Stimulated activated naive B cell treated with anti-CD40 and anti-IgM and Interleukin-4, amounts not matched to agents 10 μg/mL and 1 μg/mL and 100 μg/mL, for 72 hours (primary cell): Measurements from ENCODE around the gene DIRAS2.

Source experiments
- ATAC-seq, 2 donors: fragments of 150-1000 bp; cut with Tn5 transposase; replicated peaks; 2 replicates each; pipeline ENCODE4 v1.10.0; 2021; ENCODE audit warnings: moderate library complexity in 1 of 2
- DNase-seq: peaks from one replicate; pipeline ENCODE4 v3.0.0; 2021
- H3K27ac Mint-ChIP-seq: one replicate; pipeline ENCODE4 v1.8.0; 2022; ENCODE audit warnings: mild to moderate bottlenecking, mixed read lengths
- H3K27me3 Mint-ChIP-seq, 2 donors: one replicate each; pipeline ENCODE4 v1.8.0; 2022; ENCODE audit warnings: mixed read lengths in 2 of 2
- H3K36me3 Mint-ChIP-seq, 2 donors: one replicate each; pipeline ENCODE4 v1.8.0; 2022; ENCODE audit warnings: mixed read lengths in 2 of 2, mild to moderate bottlenecking in 1 of 2
- H3K4me1 Mint-ChIP-seq, 2 donors: one replicate each; pipeline ENCODE4 v1.8.0; 2022; ENCODE audit warnings: mixed read lengths in 2 of 2, mild to moderate bottlenecking in 1 of 2
- H3K4me3 Mint-ChIP-seq, 2 donors: one replicate each; pipeline ENCODE4 v1.8.0; 2022; ENCODE audit warnings: mild to moderate bottlenecking in 2 of 2, mixed read lengths in 2 of 2, moderate library complexity in 1 of 2
- H3K9me3 Mint-ChIP-seq, 2 donors: one replicate each; pipeline ENCODE4 v1.8.0; 2022; ENCODE audit warnings: mixed read lengths in 2 of 2, mild to moderate bottlenecking in 1 of 2

The DIRAS2 gene

GRCh38 chr9:90580576-90580975 is 62.0 kb downstream of the DIRAS2 start:
- H3K36me3 Mint-ChIP-seq: no peaks in the 10 kb centered on the region
- H3K27me3 Mint-ChIP-seq: peaks cover 0 to 14% of the 10 kb centered on the region in 2 donors
- H3K9me3 Mint-ChIP-seq: no peaks in the 10 kb centered on the region
- H3K4me3 Mint-ChIP-seq: no peak overlapping the region
- no peaks in the 10 kb centered on the region for H3K4me1 Mint-ChIP-seq
- H3K27ac Mint-ChIP-seq: no peak overlapping the region
- no peak for DNase-seq
- ATAC-seq: no peak

GRCh38 chr9:90579181-90579580 is 63.4 kb downstream of the DIRAS2 start:
- Mint-ChIP-seq H3K9me3 (no peaks in the 10 kb centered on the region), H3K4me3 (no peak overlapping the region), H3K27me3 (peaks cover 0 to 9% of the 10 kb centered on the region in 2 donors), H3K36me3 (no peaks in the 10 kb centered on the region), H3K27ac (no peak overlapping the region), H3K4me1 (no peaks in the 10 kb centered on the region)
- no peak for DNase-seq
- no peak for ATAC-seq

- no peak overlapping the region for H3K4me3 Mint-ChIP-seq
- ATAC-seq: no peak
- H3K27ac Mint-ChIP-seq: no peak overlapping the region
Observed at GRCh38 chr9:90578126-90578815, 64.4 kb downstream of the DIRAS2 start.

GRCh38 chr9:90569511-90569910 is 73.1 kb downstream of the DIRAS2 start:
- H3K4me1 Mint-ChIP-seq: no peaks in the 10 kb centered on the region
- no peak overlapping the region for H3K4me3 Mint-ChIP-seq
- H3K9me3 Mint-ChIP-seq: no peaks in the 10 kb centered on the region
- H3K27me3 Mint-ChIP-seq: peaks cover 0 to 10% of the 10 kb centered on the region in 2 donors
- no peaks in the 10 kb centered on the region for H3K36me3 Mint-ChIP-seq
- DNase-seq (no peak), ATAC-seq (no peak)
- no peak overlapping the region for H3K27ac Mint-ChIP-seq

More at GRCh38 chr9:90578126-90578815, 64.4 kb downstream of the DIRAS2 start:
- Mint-ChIP-seq H3K9me3 (no peaks in the 10 kb centered on the region), H3K27me3 (peaks cover 0 to 8% of the 10 kb centered on the region in 2 donors), H3K4me1 (no peaks in the 10 kb centered on the region), H3K36me3 (no peaks in the 10 kb centered on the region)
- no peak for DNase-seq

- ATAC-seq: no peak
- H3K4me3 Mint-ChIP-seq: no peak overlapping the region
- peaks cover 0 to 10% of the 10 kb centered on the region in 2 donors for H3K27me3 Mint-ChIP-seq
- DNase-seq: no peak
- no peaks in the 10 kb centered on the region for H3K9me3 Mint-ChIP-seq
- no peaks in the 10 kb centered on the region for H3K4me1 Mint-ChIP-seq
- H3K36me3 Mint-ChIP-seq: no peaks in the 10 kb centered on the region
- no peak overlapping the region for H3K27ac Mint-ChIP-seq
Observed at GRCh38 chr9:90568667-90569066, 74.0 kb downstream of the DIRAS2 start.

- DNase-seq: no peak
- no peak overlapping the region for H3K4me3 Mint-ChIP-seq
- no peaks in the 10 kb centered on the region for H3K9me3 Mint-ChIP-seq
- H3K27ac Mint-ChIP-seq: no peak overlapping the region
- H3K4me1 Mint-ChIP-seq: no peaks in the 10 kb centered on the region
- peaks cover 0 to 4% of the 10 kb centered on the region in 2 donors for H3K27me3 Mint-ChIP-seq
- no peak for ATAC-seq
- no peaks in the 10 kb centered on the region for H3K36me3 Mint-ChIP-seq
Observed at GRCh38 chr9:90562229-90562628, 80.4 kb downstream of the DIRAS2 start.
